Measurements from ENCODE around the gene CCDC24. TPM values are rescaled to one million over a fixed set of nuclear protein-coding genes. Genes with fewer than 3 reads are reported as not detected.

Gene CCDC24
- total RNA-seq, 1 experiment from 2014 or later, result 5.2 TPM

DNA sequence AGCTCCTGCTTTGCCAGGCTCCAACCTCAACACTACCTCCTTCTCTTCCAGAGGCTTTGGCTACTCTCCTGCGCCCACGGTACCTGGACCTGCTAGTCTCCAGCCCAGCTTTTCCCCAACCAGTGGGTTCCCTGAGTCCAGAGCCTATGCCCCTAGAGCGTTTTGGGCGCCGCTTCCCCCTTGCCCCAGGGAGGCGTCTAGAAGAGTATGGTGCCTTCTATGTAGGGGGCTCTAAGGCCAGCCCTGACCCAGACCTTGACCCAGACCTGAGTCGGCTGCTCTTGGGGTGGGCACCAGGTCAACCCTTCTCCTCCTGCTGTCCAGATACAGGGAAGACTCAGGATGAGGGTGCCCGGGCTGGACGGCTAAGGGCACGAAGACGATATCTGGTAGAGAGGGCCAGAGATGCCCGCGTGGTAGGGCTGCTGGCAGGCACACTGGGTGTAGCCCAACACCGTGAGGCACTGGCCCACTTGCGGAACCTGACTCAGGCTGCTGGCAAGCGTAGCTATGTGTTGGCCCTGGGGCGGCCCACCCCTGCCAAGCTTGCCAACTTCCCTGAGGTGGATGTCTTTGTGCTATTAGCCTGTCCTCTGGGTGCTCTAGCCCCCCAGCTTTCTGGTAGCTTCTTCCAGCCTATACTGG, 19.9 kb upstream of the CCDC24 start:
- CTCF ChIA-PET, result no interaction called here

DNA sequence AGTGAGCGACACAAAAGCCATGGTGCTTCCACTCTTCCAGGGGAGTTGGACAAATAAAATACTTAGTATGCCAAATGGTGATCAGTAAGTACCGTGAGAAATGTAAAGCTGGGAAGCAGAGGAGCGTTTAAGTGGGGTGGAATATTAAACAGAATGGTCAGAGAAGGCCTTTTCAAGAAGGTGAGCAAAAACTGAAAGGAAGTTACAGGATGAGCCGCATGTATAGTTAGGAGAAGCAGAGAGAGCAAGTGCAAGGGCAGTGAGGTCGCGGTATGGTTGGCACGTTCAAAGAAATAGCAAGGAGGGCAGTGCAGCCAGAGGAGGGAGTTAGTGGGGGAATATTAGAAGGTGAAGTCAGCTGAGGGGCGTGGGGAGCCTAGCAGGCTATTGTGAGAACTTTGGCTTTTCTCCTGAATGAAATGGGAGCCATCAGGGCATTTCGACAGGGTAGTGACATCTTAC, 17.4 kb upstream of the CCDC24 start:
- DNase-seq, result peak in 1 of 2 experiments; percentile 19
- Mint-ChIP-seq H3K4me3 (ENCODE audit: unreplicated experiment) (peak overlapping the region; percentile 91), H3K27me3 (ENCODE audit: insufficient read depth, unreplicated experiment) (no peaks in the 10 kb centered on the region), H3K36me3 (ENCODE audit: insufficient read depth, unreplicated experiment) (peaks cover 40% of the 10 kb centered on the region), H3K4me1 (ENCODE audit: low read depth, unreplicated experiment) (peaks cover 17% of the 10 kb centered on the region), H3K27ac (ENCODE audit: unreplicated experiment) (peak overlapping the region; percentile 88), H3K9me3 (ENCODE audit: unreplicated experiment) (no peaks in the 10 kb centered on the region)
- H3K9me3 ChIP-seq, result no peaks in the 10 kb centered on the region
- peaks cover 17% of the 10 kb centered on the region for H3K4me1 ChIP-seq
- ChIA-PET POLR2A (no interaction called here), CTCF (no interaction called here)
- no TSS peak for BruUV-seq (replicated peaks)
- intact Hi-C loops (cut with micrococcal nuclease; ENCODE audit: unreplicated experiment), result loop anchor here (2.0 kb wide), 1 partner anchor 17 kb away; the partner anchor contains the start of gene CCDC24
- H3K27me3 ChIP-seq (replicated peaks; ENCODE audit: control insufficient read depth, insufficient read depth, low read length), result no peaks in the 10 kb centered on the region
- H3K36me3 ChIP-seq (ENCODE audit: control insufficient read depth, insufficient read depth, low read length), result peaks cover 4% of the 10 kb centered on the region
- peak overlapping the region; percentile 96 for H3K4me3 ChIP-seq (ENCODE audit: low read depth, low read length)
- TF ChIP-seq CTCF (IDR thresholded peaks at IDR 0.05; ENCODE audit: insufficient read depth in 1 of 2, low read depth in 1 of 2, low read length in 1 of 2, severe bottlenecking in 1 of 2, unreplicated experiment in 1 of 2), result no peak

More for the DNA sequence above, 19.9 kb upstream of the CCDC24 start:
- Mint-ChIP-seq H3K4me1 (ENCODE audit: low read depth, unreplicated experiment) (peaks cover under 1% of the 10 kb centered on the region), H3K9me3 (ENCODE audit: unreplicated experiment) (no peaks in the 10 kb centered on the region), H3K27ac (ENCODE audit: unreplicated experiment) (no peak overlapping the region), H3K36me3 (ENCODE audit: insufficient read depth, unreplicated experiment) (peaks cover 18% of the 10 kb centered on the region), H3K27me3 (ENCODE audit: insufficient read depth, unreplicated experiment) (no peaks in the 10 kb centered on the region), H3K4me3 (ENCODE audit: unreplicated experiment) (peak overlapping the region; percentile 92)
- no peaks in the 10 kb centered on the region for H3K27me3 ChIP-seq (replicated peaks; ENCODE audit: control insufficient read depth, insufficient read depth, low read length)
- no peak overlapping the region for H3K4me3 ChIP-seq (ENCODE audit: low read depth, low read length)
- no peak for TF ChIP-seq CTCF (IDR thresholded peaks at IDR 0.05; ENCODE audit: insufficient read depth in 1 of 2, low read depth in 1 of 2, low read length in 1 of 2, severe bottlenecking in 1 of 2, unreplicated experiment in 1 of 2)
- no peaks in the 10 kb centered on the region for H3K9me3 ChIP-seq
- H3K4me1 ChIP-seq, result peaks cover 5% of the 10 kb centered on the region
- POLR2A ChIA-PET, result no interaction called here
- intact Hi-C loops (cut with micrococcal nuclease; ENCODE audit: unreplicated experiment), result no loop called here
- no peak for DNase-seq
- H3K36me3 ChIP-seq (ENCODE audit: control insufficient read depth, insufficient read depth, low read length), result peaks cover 1% of the 10 kb centered on the region; the same call in 1 of the 2 replicates
- no TSS peak for BruUV-seq (replicated peaks)

GRCh38 chr1:43974443-43975248, 16.8 kb upstream of the CCDC24 start, which contains the start of gene ATP6V0B:
Gene ATP6V0B (plus strand): TSS chr1:43974960. CDS start chr1:43975041, 81 bp downstream.
- DNase-seq, result peak; percentile 91 to 93
- no peaks in the 10 kb centered on the region for H3K27me3 Mint-ChIP-seq (ENCODE audit: insufficient read depth, unreplicated experiment)
- Histone ChIP-seq H3K9me3 (no peaks in the 10 kb centered on the region), H3K36me3 (ENCODE audit: control insufficient read depth, insufficient read depth, low read length) (peaks cover 4% of the 10 kb centered on the region), H3K27me3 (replicated peaks; ENCODE audit: control insufficient read depth, insufficient read depth, low read length) (no peaks in the 10 kb centered on the region), H3K4me3 (ENCODE audit: low read depth, low read length) (peak within 1 kb of the TSS; percentile 96), H3K4me1 (peaks cover 17% of the 10 kb centered on the region)
- peak within 1 kb of the TSS; percentile 88 for H3K27ac Mint-ChIP-seq (ENCODE audit: unreplicated experiment)
- no peaks in the 10 kb centered on the region for H3K9me3 Mint-ChIP-seq (ENCODE audit: unreplicated experiment)
- H3K4me3 Mint-ChIP-seq (ENCODE audit: unreplicated experiment), result peak within 1 kb of the TSS; percentile 91
- ChIA-PET CTCF (interaction anchor here (0.6 to 0.7 kb wide), 2 partner anchors 40 to 78 kb away, joined by 4 to 6 read pairs; no protein-coding TSS in a partner anchor), POLR2A (interaction anchor here (0.6 to 0.9 kb wide), 2 partner anchors 325 to 657 kb away, joined by 3 to 8 read pairs; partner anchors contain the start of gene KDM4A)
- peak in 1 of 2 experiments; percentile 23 for TF ChIP-seq CTCF (IDR thresholded peaks at IDR 0.05; ENCODE audit: insufficient read depth in 1 of 2, low read depth in 1 of 2, low read length in 1 of 2, severe bottlenecking in 1 of 2, unreplicated experiment in 1 of 2)
- peaks cover 17% of the 10 kb centered on the region for H3K4me1 Mint-ChIP-seq (ENCODE audit: low read depth, unreplicated experiment)
- H3K36me3 Mint-ChIP-seq (ENCODE audit: insufficient read depth, unreplicated experiment), result peaks cover 40% of the 10 kb centered on the region
- intact Hi-C loops (cut with micrococcal nuclease; ENCODE audit: unreplicated experiment), result loop anchor here (2.0 kb wide), 1 partner anchor 16 kb away; the partner anchor contains the start of gene CCDC24
- BruUV-seq (replicated peaks), result no TSS peak

Measured in Caco-2 (cell line).